Endodermal cell (in vitro differentiated cells): ENCODE data around the gene SOCS7. TPM values are rescaled to one million over a fixed set of nuclear protein-coding genes. Genes with fewer than 3 reads are reported as not detected.

Experiments
- DNase-seq: peaks from one replicate; pipeline ENCODE4 v3.0.0-alpha.2; 2017
- H3K27ac ChIP-seq: 2 replicates; pipeline ENCODE4 v1.5.1; 2013; ENCODE audit warnings: mild to moderate bottlenecking, low read depth, low read length, moderate library complexity
- H3K27me3 ChIP-seq: 2 replicates; pipeline ENCODE4 v1.6.1; 2013; ENCODE audit warnings: mild to moderate bottlenecking, low read length, moderate library complexity; ENCODE audit not compliant: insufficient read depth, control insufficient read depth, poor library complexity, severe bottlenecking
- H3K36me3 ChIP-seq: 2 replicates; pipeline ENCODE4 v1.7.0; 2013; ENCODE audit warnings: mild to moderate bottlenecking, low read length, moderate library complexity; ENCODE audit not compliant: control insufficient read depth, insufficient read depth
- H3K4me1 ChIP-seq: one replicate; pipeline ENCODE4 v1.7.0; 2013; ENCODE audit warnings: low read length; ENCODE audit not compliant: control insufficient read depth, insufficient read depth
- H3K4me3 ChIP-seq: 2 replicates; pipeline ENCODE4 v1.5.1; 2013; ENCODE audit warnings: mild to moderate bottlenecking, low read length, moderate library complexity
- H3K9ac ChIP-seq: 2 replicates; pipeline ENCODE4 v1.6.1; 2013; ENCODE audit warnings: mild to moderate bottlenecking, low read length, moderate library complexity; ENCODE audit not compliant: poor library complexity, severe bottlenecking; ENCODE audit errors: extremely low read depth
- H3K9me3 ChIP-seq: 2 replicates; pipeline ENCODE4 v1.6.1; 2013; ENCODE audit warnings: mild to moderate bottlenecking, low read length, moderate library complexity; ENCODE audit not compliant: control insufficient read depth
- H3K27ac Mint-ChIP-seq: 2 replicates; pipeline ENCODE4 v1.8.0; 2020; ENCODE audit warnings: mixed read lengths
- H3K27me3 Mint-ChIP-seq: 2 replicates; pipeline ENCODE4 v1.8.0; 2021; ENCODE audit warnings: mild to moderate bottlenecking, mixed read lengths; ENCODE audit not compliant: insufficient read depth
- H3K36me3 Mint-ChIP-seq: 2 replicates; pipeline ENCODE4 v1.8.0; 2020; ENCODE audit warnings: low read depth, mixed read lengths
- H3K4me1 Mint-ChIP-seq: 2 replicates; pipeline ENCODE4 v1.8.0; 2020; ENCODE audit warnings: mixed read lengths
- H3K4me3 Mint-ChIP-seq: 2 replicates; pipeline ENCODE4 v1.8.0; 2020; ENCODE audit warnings: mild to moderate bottlenecking, moderate library complexity, mixed read lengths
- H3K9me3 Mint-ChIP-seq: 2 replicates; pipeline ENCODE4 v1.8.0; 2020; ENCODE audit warnings: mild to moderate bottlenecking, mixed read lengths
- CTCF ChIP-seq: fragments of 200-600 bp; sonication (generic); conservative IDR thresholded peaks from 2 replicates; pipeline ENCODE4 v1.5.0; 2021; ENCODE audit warnings: antibody characterized with exemption, mild to moderate bottlenecking
- WGBS, 2 experiments: methylation state at CpG; one replicate each; pipeline versions ENCODE4 v1.1.5 to v1.1.7; 2013; ENCODE audit warnings: missing lambda C conversion rate in 2 of 2, mixed read lengths in 1 of 2; ENCODE audit not compliant: insufficient coverage in 1 of 2, insufficient read length in 1 of 2; 5-methylcytosine and 5-hydroxymethylcytosine counted together
- total RNA-seq, 2 donors: library from RNA; stranded (reverse); fragmentation: NEBNext Ultra II Directional in 1 of 2; extraction: Animal tissue kit (Norgen Biotek cat#: 25700) in 1 of 2; gene quantifications; 2 replicates in 1 of 2; 3 replicates in 1 of 2; pipeline ENCODE4 v1.2.1, GENCODE V29; 2021

The SOCS7 gene
- total RNA-seq, 2 donors from 2014 or later: 24.4 to 28.1 TPM

GRCh38 chr17:38453951-38454421, 102.3 kb downstream of the SOCS7 start:
- H3K4me1 ChIP-seq: peaks cover 34% of the 10 kb centered on the region
- H3K27me3 ChIP-seq: peaks cover 9% of the 10 kb centered on the region
- TF ChIP-seq CTCF: no peak
- Mint-ChIP-seq H3K36me3 (no peaks in the 10 kb centered on the region), H3K27ac (no peak overlapping the region), H3K4me1 (peaks cover 52% of the 10 kb centered on the region), H3K4me3 (peak overlapping the region; percentile 55), H3K9me3 (no peaks in the 10 kb centered on the region), H3K27me3 (peaks cover 30% of the 10 kb centered on the region)
- 12 to 20% methylated on average over 1 to 44 of the region's 44 CpGs for WGBS, 2 experiments
- no peaks in the 10 kb centered on the region for H3K36me3 ChIP-seq
- no peak overlapping the region for H3K27ac ChIP-seq
- no peak overlapping the region for H3K4me3 ChIP-seq
- H3K9me3 ChIP-seq: no peaks in the 10 kb centered on the region
- peak; percentile 77 for DNase-seq
- H3K9ac ChIP-seq: no peak overlapping the region

- Mint-ChIP-seq H3K4me3 (peak overlapping the region; percentile 55), H3K36me3 (no peaks in the 10 kb centered on the region), H3K4me1 (peaks cover 49% of the 10 kb centered on the region)
Measured at GRCh38 chr17:38454532-38454931, 102.9 kb downstream of the SOCS7 start.

More at GRCh38 chr17:38454532-38454931, 102.9 kb downstream of the SOCS7 start:
- Histone ChIP-seq H3K36me3 (no peaks in the 10 kb centered on the region), H3K4me1 (peaks cover 34% of the 10 kb centered on the region), H3K4me3 (peak overlapping the region; percentile 53), H3K9me3 (no peaks in the 10 kb centered on the region), H3K27ac (no peak overlapping the region), H3K27me3 (peaks cover 9% of the 10 kb centered on the region), H3K9ac (no peak overlapping the region)
- Mint-ChIP-seq H3K27me3 (peaks cover 30% of the 10 kb centered on the region), H3K9me3 (no peaks in the 10 kb centered on the region), H3K27ac (no peak overlapping the region)
- no peak for TF ChIP-seq CTCF
- 18 to 52% methylated on average over 3 to 12 of the region's 12 CpGs for WGBS, 2 experiments
- no peak for DNase-seq

Other genes starting within 250 kb of the SOCS7 start
- under 1 TPM in 1 of 2 donors, not detected in 1; 0.38 TPM for gene TBC1D3E, start 223.9 kb upstream of the SOCS7 start, total RNA-seq
- gene TBC1D3, start 159.3 kb upstream of the SOCS7 start, total RNA-seq: not detected
- gene MRPL45, start 54.7 kb upstream of the SOCS7 start, total RNA-seq: 10 to 100 TPM; 48.8 to 51.9 TPM
- not detected for gene GPR179, start 7.9 kb upstream of the SOCS7 start, total RNA-seq
- gene ARHGAP23, start 76.6 kb downstream of the SOCS7 start, total RNA-seq: 10 to 100 TPM in 1 of 2 donors, 1 to 10 TPM in 1; 9.4 to 18.0 TPM